Breast epithelium (tissue), 3 donors: ENCODE data around the gene INPP5J.

ENCODE experiments used
- POLR2AphosphoS5 ChIP-seq, 3 donors: sonication (generic); formaldehyde crosslinking; IDR thresholded peaks; one replicate each; pipeline ENCODE4 v1.6.1; 2017; ENCODE audit warnings: antibody characterized with exemption in 3 of 3
- TF ChIP-seq, protein P1 (sequence below), 3 donors: fragments of 450-650 bp; IDR thresholded peaks; one replicate each; pipeline ENCODE4 v1.5.1; 2016 to 2017; ENCODE audit warnings: antibody characterized with exemption in 3 of 3, mild to moderate bottlenecking in 3 of 3, moderate library complexity in 3 of 3

- TF ChIP-seq, protein P1, sequence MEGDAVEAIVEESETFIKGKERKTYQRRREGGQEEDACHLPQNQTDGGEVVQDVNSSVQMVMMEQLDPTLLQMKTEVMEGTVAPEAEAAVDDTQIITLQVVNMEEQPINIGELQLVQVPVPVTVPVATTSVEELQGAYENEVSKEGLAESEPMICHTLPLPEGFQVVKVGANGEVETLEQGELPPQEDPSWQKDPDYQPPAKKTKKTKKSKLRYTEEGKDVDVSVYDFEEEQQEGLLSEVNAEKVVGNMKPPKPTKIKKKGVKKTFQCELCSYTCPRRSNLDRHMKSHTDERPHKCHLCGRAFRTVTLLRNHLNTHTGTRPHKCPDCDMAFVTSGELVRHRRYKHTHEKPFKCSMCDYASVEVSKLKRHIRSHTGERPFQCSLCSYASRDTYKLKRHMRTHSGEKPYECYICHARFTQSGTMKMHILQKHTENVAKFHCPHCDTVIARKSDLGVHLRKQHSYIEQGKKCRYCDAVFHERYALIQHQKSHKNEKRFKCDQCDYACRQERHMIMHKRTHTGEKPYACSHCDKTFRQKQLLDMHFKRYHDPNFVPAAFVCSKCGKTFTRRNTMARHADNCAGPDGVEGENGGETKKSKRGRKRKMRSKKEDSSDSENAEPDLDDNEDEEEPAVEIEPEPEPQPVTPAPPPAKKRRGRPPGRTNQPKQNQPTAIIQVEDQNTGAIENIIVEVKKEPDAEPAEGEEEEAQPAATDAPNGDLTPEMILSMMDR (IDR thresholded peaks at IDR 0.05), result no peak
- TF ChIP-seq POLR2AphosphoS5 (IDR thresholded peaks at IDR 0.05), result no peak
Observed at GRCh38 chr22:31092161-31092560, 30.6 kb upstream of the INPP5J start.
